Measurements from ENCODE around the gene SGO2.

The SGO2 gene, protein sequence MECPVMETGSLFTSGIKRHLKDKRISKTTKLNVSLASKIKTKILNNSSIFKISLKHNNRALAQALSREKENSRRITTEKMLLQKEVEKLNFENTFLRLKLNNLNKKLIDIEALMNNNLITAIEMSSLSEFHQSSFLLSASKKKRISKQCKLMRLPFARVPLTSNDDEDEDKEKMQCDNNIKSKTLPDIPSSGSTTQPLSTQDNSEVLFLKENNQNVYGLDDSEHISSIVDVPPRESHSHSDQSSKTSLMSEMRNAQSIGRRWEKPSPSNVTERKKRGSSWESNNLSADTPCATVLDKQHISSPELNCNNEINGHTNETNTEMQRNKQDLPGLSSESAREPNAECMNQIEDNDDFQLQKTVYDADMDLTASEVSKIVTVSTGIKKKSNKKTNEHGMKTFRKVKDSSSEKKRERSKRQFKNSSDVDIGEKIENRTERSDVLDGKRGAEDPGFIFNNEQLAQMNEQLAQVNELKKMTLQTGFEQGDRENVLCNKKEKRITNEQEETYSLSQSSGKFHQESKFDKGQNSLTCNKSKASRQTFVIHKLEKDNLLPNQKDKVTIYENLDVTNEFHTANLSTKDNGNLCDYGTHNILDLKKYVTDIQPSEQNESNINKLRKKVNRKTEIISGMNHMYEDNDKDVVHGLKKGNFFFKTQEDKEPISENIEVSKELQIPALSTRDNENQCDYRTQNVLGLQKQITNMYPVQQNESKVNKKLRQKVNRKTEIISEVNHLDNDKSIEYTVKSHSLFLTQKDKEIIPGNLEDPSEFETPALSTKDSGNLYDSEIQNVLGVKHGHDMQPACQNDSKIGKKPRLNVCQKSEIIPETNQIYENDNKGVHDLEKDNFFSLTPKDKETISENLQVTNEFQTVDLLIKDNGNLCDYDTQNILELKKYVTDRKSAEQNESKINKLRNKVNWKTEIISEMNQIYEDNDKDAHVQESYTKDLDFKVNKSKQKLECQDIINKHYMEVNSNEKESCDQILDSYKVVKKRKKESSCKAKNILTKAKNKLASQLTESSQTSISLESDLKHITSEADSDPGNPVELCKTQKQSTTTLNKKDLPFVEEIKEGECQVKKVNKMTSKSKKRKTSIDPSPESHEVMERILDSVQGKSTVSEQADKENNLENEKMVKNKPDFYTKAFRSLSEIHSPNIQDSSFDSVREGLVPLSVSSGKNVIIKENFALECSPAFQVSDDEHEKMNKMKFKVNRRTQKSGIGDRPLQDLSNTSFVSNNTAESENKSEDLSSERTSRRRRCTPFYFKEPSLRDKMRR

DNA sequence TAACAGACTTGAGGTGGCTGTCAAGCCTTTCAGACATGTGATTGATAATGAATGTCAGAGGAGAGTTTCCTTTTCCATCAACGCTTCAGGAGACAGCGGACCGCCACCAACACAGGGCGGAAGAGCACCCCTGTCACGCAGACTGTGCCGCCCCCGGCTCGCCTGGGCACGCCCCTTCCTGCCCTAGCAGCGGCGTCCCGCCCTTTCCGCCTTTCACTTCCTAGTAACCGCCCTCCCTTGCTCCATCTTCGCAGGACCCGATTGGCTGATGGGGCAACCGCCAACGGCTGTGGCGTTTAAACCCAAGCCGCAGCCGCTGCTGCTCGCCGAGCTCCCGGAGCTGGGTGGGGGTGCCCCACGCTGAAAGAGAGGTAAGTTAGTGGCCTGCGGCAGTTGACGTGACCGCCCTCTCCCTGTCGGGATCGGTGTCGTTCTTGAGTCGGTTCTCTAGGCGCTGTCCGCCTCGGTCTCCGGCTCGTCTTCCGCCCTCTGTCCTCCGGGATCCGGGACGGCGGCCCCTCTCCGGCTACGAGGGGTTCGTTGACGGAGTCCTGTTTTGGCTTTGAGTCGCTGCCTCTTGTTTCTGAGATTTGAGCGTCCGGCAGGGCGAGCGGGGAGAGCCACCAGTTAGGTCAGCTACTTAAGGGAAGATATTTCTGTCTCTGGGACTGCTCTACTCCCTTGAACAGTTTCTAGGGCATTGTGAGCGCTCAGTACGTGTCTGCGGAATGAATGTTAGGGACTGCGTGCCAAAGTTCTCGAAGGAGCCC, at the start of gene SGO2:
SGO2 (plus strand) TSS at position 326 of the 770 bp plus-strand sequence. CDS start 6,769 bp downstream, outside the sequence.
- peak; percentile 97 for DNase-seq

DNA sequence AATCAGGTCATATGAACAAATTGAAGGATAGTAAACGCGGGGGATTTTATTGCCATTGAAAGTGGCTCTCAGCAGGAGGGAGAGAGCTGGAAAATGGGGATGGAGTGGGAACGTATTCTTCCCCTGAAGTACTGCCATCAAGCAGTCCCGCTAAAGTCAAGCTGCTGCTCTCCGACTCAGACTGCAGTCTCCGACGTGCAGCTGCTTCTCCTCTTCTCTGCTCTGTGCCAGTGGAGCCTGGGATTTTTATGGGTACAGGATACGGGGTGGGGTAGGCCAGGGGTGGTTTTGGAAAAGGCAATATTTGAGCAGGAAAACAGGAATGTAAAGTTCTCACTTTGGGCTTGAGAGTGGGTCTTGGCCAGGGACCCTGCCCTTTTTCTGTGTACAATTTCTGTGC, 49.2 kb upstream of the SGO2 start:
- DNase-seq, result no peak

GRCh38 chr2:200477667-200478131, 48.3 kb upstream of the SGO2 start:
- DNase-seq, result no peak

- DNase-seq, result no peak
Measured at GRCh38 chr2:200479692-200480265, 46.2 kb upstream of the SGO2 start.

DNA sequence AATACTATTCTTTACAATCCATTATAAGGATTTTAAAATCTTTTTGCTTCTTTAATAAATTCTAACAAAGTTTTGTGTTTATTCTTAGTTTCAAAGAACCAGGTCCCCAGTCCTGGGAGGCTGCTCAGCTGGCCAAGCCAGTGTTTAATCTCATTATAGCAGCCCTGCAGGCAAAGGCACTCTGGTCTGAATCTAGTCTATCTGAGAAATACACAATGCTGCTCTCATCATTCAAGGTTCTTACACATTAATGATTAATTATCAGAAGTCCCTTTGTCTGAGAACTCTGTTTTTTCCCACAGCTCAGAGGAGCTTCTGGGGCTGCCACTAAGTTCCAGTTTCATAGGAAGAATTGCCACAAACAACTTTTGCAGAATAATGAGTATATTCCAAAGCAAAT, 43.8 kb upstream of the SGO2 start:
- DNase-seq, result no peak

- no peak for DNase-seq
Measured at GRCh38 chr2:200483729-200484198, 42.2 kb upstream of the SGO2 start.

GRCh38 chr2:200484934-200485333, 41.1 kb upstream of the SGO2 start:
- DNase-seq, result no peak

DNA sequence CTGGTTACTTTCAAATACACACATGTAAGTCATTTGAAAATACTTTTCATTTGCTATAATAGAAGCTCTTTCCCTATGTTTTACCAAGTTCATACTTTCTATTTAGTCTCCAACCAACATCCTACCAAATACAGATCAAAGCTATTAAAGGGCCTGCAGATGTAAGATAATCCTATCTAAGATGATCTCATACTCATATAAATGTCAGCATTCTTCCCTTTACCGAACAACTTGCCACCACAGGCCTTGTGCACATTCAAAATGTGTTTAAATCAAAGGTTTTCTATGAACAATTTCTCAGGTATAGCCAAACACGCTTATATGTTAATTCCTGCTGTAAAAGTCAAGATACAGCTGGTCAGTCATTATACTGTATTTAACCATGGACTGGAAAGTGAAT, 39.5 kb upstream of the SGO2 start:
- DNase-seq, result no peak

DNA sequence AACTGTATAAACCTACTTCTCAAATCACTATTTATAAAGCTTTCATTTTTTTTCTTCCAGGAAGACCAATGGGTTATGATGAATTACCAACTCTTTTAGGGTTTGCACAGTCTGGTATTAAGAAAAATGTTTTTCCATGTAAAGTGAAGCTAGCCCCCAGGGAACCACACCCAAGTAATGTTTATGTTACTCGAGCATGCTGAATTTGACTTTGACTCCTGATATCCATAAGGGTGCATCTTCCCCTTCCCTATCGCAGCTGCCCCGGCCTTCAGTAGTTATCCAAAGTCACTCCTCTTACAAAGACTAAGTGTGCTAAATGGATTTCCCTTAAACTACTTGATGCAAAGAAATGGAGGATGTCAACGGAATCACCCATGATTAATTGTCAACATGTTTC, 37.8 kb upstream of the SGO2 start:
- no peak for DNase-seq

GRCh38 chr2:200490001-200490400, 36.0 kb upstream of the SGO2 start:
- DNase-seq, result no peak

DNA sequence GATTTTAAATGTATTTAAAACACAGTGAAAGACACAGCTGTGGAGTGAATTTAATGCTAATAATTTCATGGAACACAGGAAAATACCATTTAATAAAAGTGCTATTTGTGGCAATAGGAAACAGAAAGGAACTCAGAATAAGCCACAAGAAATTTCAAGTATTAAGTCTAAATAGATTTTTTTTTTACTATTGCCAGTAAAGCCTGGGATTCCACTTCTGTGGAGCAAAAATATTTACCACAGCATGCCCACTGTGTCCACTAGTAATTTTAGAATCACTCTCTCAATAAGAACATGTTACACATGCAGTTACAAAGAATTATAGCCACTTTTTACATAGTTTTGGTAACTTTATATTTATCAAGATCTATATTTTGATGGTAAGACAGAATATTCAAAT, 33.4 kb upstream of the SGO2 start:
- DNase-seq, result no peak

DNA sequence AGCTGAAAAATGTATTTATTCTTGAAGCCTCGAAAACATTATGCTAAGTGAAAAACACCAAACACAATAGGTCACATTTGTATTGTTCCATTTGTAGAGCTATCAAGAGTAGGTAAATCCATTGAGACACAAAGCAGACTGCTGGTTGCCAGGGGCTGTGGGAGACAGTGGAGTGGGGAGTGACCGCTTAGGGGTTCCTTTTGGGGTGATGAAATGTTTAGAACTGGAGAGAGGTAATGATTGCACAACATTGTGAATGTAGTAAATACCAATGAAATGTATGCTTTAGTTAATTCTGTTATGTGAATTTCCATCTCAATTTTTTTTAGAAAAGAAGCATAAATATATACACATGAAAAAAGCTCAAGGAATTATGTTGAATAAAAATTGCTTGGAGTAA, 32.0 kb upstream of the SGO2 start:
- no peak for DNase-seq

DNA sequence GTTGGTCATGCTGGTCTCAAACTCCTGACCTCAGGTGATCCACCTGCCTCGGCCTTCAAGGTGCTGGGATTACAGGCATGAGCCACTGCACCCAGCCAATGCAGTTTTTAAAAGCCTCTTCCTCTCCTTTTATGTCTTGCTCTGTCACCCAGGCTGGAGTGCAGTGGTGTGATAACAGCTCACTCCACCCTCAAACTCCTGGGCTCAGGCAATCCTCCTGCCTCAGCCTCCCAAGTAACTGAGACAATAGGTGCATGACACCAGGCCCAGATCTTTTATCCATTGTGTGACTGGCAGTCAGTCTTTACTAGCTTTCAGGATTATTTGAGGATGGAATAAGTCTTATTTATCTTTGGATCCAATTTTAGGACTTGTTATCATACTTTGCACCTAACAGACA, 29.3 kb upstream of the SGO2 start:
- no peak for DNase-seq

DNA sequence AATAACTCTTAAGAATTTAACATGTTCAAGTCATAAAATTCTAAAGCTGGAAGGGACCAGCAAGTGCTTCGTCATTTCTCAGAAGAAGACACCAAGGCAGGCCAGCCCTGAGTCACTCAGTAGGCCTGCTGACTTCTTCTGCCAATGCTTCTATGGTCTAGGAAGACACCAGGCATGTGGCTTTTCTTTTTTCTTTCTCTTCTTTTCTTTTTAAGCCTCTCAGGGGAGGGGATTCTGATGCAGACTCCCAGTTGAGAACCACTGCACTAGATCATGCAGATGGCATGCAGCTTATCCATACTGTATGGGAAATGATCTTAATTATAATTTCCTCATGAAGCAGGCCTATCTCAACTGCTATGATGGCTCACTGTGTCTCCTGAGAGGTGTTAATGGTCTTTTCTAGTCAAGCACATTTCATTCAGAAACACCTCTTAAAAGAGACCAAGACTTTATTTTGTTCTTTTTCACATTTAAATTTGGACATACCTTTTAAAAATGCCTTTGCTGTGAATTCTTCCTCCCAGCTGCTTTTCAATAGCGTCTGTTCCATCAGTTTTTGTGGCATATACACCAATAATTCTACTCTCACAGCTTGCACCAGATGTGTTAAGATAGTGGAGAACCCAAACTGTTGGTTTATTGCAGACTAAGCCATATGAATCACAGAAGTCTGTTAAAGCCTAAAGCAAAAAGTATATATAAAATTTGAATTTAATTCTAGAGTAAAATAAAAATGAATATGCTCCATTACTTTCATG, 27.4 kb upstream of the SGO2 start:
- DNase-seq, result no peak

DNA sequence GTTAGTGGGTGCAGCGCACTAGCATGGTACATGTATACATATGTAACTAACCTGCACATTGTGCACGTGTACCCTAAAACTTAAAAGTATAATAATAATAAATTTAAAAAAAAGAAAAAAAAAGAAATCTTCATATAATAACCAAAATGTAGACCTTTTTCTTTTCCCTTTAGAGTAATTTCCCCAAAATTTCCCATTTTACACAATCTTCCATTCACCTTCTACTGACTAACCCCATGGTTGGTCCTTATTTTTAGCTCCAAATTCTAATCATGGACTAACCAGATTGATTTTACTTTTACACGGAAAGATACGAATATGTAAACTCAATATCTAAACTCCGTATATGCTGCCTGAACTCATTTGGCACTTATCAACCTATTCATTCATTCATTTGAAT, 23.8 kb upstream of the SGO2 start:
- no peak for DNase-seq

- DNase-seq, result no peak
Measured at GRCh38 chr2:200506679-200507078, 19.3 kb upstream of the SGO2 start.

- no peak for DNase-seq
Measured at GRCh38 chr2:200507179-200507578, 18.8 kb upstream of the SGO2 start.

- peak; percentile 13 for DNase-seq
Measured at GRCh38 chr2:200509235-200509611, 16.8 kb upstream of the SGO2 start.

GRCh38 chr2:200509612-200510433, 16.2 kb upstream of the SGO2 start, which contains the start of gene KCTD18:
Gene KCTD18 (minus strand): TSS chr2:200510068. CDS start chr2:200507016, 3,052 bp downstream.
- DNase-seq, result peak; percentile 95

- DNase-seq, result no peak
Measured at GRCh38 chr2:200515155-200515554, 10.9 kb upstream of the SGO2 start.
